ENCODE measurements around the gene WAC.
"Not testable (repeated sequence)": the region's sequence is repeated elsewhere in the genome, so short reads cannot be mapped to it uniquely, and the experiment has no call there.

WAC gene, protein sequence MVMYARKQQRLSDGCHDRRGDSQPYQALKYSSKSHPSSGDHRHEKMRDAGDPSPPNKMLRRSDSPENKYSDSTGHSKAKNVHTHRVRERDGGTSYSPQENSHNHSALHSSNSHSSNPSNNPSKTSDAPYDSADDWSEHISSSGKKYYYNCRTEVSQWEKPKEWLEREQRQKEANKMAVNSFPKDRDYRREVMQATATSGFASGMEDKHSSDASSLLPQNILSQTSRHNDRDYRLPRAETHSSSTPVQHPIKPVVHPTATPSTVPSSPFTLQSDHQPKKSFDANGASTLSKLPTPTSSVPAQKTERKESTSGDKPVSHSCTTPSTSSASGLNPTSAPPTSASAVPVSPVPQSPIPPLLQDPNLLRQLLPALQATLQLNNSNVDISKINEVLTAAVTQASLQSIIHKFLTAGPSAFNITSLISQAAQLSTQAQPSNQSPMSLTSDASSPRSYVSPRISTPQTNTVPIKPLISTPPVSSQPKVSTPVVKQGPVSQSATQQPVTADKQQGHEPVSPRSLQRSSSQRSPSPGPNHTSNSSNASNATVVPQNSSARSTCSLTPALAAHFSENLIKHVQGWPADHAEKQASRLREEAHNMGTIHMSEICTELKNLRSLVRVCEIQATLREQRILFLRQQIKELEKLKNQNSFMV

DNA sequence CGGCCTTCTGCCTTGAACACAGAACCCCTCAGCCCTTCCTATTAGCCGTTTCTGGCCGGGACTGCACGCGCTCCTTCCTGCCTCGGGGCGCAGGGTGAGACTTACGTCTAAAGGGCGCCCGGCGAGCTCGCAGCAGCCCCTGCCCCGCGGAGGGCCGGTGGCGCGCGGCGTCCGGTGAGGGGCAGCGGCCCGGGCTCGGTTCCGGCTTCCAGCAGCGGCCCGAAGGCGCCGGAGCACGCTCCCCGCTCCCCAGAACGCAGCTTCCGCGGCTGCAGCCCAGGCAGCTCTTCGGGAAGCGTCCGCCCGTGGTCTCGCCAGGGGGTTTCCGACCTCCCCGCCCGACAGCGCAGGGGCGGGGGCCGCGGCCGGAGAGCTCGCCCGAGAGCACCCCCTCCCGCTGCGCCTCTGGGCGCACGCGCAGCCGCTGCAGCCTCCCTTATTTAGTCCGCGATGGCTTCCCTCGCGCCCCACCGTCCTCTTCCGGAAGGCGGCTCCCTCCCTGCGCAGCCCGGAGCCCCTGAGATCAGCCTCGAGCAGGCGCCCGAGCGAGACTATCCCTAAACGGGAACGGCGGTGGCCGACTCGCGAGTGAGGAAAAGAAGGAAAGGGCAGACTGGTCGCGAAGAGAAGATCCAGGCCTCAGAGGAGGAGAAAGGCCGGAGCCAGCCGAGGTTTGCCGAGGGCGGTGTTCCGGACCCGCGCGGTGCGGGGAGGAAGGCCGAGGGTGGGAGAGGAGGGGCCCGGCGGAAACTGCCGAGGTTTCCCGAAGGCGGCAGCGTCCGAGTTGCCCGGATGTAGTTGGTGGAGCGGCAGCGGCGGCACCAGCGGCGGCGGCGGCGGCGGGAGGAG lies at the start of gene WAC:
Gene WAC, plus strand, starts transcription at position 782 of the 849 bp plus-strand sequence. CDS start 462 bp downstream, outside the sequence.
- DNase-seq = peak; percentile 92 to 97

DNA sequence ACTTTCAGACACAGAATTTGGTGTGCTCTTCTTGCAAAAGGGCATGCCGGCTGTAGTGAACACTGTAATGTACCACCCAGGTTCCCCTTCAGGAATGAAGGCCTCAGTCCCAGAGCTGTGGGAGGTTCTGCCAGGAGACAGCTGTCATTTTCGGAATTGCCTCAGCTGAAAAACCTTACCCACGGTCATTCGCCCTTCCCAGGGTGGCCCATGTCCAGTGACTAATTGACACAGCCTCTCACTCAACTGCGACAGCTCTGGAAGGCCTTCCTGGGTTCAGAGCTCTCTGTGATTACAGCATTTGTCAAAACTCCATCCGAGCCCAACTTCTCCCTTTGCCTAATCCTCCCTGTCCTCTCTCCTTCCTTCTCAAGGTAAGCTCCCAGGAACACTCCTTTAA lies 43.7 kb upstream of the WAC start:
- DNase-seq = peak; percentile 20 to 35

DNA sequence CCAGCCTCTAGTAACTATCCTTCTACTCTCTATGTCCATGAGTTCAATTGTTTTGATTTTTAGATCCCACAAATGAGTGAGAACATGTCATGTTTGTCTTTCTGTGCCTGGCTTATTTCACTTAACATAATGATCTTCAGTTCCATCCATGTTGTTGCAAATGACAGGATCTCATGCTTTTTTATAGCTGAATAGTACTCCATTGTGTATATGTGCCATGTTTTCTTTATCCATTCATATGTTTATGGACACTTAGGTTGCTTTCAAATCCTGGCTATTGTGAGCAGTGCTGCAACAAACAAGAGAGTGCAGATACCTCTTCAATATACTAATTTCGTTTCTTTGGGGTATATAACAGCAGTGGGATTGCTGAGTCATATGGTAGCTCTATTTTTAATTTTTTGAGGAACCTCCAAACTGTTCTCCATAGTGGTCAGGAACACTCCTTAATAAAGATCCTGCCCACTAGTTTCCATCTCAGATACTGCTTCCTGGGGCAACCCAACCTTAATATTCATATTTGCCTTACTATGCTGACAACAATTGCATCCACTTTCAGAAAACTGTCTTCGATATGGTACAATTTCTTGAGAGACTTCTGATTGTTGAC lies 42.6 kb upstream of the WAC start:
- DNase-seq = peak; percentile 30 to 31

DNA sequence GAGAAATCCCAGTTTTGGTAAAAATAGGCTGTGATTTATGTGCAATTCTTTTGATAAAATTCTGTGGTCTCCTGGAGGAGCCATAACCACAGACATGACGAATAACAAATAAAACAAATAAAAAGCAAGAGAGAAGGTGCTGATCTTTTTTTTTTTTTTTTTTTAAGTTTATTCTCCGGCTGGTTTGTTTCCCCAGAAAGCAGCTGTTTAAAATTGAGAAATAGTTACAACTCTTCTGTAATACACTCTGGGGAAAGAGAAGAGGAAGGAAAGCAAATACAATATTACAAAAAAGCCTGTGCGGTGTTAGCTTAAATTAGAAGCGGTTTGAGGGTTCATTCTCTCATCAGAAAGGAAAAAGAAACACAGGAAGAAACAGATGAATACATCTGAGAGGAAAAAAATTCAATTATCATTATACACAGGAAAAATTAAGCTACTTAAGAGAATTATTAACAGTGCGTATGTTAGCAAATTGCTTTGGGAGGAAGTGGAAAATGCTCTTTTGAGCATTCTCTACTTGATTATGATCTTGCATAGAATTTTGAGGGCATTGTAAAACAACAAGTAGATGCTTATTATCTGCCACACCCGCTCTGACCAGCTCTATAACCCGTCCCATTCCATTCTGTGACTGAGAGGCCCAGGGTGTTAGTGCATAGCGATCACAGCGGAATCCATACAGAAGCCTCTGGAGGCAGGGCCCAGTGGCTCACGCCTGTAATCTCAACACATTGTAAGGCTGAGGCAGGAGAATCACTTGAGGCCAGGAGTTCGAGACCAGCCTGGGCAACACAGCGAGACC lies 40.6 kb upstream of the WAC start:
- DNase-seq = peak; percentile 78 to 81

DNA sequence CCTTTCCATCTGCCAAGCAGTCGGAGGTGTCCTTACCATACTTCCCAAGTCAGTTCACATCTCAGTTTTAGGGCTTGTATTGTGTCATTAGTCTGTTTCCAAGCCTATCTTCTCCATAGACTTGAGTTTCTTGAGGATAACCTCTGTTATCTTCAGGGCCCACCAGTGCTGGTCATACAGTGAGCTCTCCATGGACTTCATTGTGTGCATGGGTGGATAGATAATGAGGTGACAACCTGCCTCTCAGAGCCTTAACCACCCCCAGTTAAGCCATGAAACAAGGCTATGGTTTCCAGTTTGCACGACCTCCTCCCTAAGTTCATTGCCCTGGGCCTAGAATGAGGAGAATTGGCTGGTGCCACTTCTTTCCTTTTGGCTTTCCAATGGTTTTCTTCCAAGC lies 38.5 kb upstream of the WAC start:
- no peak for DNase-seq

DNA sequence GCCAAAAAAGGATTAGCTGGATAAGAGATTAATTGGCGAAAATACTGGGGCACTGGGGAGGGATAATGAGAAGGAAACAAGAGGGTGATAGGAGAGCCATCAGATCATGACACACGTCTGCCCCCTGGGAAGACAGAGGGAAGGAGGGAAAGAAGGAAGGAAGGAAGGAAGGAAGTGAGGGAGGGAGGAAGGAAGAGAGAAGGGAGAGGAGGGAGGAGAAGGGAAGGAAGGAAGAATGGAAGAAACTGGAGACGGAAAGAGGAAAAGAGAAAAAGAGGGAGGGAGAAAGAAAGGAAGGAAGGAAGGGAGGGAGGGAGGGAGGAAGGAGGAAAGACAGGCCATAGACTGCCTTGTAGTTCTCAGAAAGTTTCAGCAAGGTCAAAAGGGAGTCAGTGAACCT lies 37.8 kb upstream of the WAC start:
- no peak for DNase-seq

DNA sequence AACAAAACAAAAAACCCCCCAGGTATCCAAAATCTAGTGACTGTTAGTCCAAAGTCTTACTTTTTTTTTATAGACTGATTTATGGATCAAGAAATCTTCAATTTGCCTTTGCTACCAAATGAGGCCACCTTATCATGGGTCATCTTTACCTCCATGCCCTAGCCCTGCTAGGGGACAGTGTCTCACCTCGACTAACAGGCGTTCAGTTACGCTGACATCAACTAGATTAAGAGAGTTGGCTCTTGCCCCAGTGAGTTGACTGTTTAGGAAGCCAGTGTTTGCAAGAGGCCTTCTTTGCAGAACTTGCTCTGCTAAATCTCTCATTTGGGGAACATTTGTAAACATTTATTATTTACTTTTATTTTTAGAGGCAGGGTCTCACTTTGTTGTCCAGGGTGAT lies 36.9 kb upstream of the WAC start:
- no peak for DNase-seq

DNA sequence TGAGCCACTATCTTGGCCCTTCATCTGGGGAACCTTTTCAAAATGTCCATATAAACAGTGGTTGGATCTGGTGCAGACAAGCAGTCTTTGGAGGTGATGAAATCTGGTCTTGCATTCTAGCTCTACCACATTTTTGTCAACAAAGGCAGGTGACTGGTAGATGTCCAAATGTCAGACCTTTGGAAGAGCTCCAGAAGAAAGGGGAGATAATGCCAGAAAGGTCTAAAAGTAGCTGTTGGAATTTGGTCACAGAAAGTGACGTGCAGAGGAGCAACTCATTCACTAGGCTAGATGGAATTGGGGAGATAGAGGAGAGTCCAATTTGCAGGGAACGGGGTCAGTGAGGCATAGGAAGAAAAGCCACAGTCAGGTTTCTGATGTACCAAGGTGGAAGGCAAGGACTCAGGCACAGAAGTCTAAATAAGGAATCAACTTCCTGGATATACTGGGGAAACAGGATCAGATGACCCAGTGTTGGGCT lies 36.4 kb upstream of the WAC start:
- no peak for DNase-seq

DNA sequence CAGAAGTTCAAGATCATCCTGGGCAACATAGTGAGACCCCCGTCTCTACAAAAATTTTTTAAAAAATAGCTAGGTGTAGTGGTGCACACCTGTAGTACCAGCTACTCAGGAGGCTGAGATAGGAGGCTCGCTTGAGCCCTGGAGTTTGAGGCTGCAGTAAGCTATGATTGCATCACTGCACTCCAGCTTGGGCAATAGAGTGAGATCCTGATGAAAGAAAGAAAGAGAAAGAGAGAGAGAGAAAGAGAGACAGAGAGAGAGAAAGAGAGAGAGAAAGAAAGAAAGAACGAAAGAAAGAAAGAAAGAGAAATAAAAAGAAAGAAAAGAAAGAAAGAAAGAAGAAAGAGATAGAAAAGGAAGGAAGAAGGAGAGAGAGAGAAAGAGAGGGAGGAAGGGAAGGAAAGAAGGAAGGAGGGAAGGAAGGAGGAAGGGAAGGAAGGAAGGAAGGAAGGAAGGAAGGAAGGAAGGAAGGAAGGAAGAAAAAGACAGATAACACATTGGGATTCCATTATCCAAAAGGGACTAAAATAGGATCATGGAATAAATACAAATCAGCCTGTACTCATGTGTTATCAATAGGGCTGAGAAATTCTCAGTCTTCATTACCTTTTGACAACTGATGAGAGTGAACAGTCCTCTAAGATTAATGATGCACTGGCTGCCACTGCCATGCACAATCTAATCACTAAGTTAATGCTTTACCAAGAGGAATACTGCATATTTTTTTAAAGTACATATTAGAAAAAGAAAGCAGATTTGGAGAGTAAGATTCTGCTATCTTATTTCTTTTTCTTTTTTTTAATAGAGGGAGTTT lies 35.4 kb upstream of the WAC start:
- no peak for DNase-seq

DNA sequence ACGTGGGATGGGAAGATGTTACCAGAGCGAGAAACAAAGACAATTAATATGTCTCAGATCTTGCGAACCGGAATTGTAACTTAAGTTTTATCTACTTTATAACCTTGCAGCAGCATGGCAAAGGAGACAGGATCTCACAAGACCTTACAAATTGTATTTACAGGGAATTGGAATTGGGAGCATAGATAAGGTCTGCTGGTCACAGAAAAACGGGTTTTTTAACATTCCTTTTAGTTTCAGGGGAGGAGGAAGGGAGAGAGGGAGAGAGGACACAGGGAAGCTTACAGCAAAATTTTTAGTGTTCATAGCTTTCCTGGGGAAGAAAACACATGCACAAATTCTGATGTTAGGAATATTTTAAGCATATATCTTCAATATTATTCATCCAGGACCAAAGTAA lies 32.7 kb upstream of the WAC start:
- not testable (repeated sequence) for DNase-seq

DNA sequence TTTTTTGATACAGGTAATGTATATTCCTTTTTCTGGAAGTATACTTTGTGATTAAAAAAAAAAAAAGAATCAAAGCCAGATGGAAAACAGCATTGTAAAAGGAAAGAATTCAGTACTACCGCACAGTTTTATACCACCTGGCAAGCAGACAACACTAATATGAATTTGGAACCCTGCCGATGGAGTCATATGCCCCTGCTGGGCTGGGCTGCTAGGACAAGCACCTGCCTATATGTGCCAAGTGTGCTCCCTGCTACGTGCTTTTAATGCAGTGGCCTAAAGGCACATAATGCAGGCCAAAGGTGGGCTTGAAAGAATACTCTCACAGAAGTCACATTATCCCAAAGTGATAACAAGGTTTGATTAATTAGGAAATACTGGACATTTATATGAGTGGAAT lies 29.8 kb upstream of the WAC start:
- no peak for DNase-seq

DNA sequence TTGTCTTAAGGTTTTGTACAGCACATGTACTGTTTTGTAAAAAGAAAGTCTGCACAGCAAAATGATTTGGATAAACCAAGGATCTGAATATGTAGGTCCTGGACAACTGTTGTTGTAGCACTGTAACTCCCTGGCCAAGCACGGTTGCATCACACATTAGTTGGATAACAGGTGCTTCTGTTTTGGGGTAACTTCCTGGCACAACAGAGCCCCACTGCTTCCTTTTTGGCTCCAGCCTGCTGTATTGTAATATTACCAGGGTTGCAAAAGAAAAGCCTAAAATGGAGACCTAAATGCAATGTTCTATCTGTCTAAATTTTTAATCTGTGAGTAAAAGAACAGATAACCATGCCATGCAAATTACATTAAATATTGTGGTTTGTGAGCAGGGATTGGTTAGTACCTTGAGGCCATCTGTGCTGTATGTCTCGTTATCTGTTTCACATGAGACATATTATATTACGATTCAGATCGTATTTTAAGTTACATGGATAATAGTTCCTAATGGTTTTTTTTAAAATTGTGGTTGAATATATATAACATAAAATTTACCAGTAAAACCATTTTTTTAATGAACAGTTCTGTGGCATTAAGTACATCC lies 27.5 kb upstream of the WAC start:
- no peak for DNase-seq

DNA sequence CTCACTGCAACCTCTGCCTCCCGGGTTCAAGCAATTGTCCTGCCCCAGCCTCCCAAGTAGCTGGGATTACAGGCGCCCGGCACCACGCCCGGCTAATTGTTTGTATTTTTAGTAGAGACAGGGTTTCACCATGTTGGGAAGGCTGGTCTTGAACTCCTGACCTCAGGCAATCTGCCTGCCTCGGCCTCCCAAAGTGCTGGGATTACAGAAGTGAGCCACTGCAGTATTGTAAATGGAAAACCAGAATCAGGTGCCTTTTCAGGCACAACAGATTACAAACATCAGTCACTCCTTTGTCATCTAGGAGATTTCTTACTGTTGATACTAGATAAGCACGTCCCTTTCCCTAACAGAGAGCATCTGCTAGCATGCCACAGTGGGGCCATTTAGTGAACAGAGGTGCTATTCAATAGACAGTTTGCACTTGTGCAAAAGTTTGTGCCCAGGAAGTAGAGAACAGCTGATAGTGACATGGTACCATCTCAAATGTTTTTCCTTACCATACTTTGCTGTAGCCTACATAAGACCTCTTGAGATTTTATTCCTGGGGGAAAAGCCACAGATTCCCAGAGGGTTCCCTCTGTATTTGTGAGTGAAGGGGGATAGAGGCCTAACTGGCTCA lies 24.5 kb upstream of the WAC start:
- no peak for DNase-seq

DNA sequence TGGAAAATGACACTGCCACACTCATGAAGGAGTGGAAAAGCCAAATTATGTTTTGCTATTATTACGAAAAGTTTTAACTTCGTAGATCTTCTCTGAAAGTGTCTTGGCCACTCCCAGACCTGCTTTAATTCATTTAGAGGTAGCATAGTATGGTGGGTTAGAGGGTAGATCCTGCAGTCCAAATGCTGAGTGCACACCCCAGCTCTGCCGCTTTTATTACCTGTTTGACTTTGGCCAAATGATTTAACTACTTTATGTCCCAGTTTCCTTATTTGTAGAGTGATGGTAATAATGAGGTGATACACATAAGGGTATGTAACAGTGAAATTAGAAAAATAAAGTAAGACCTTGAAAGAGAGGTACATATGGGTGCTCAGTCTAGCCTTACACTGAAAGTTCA lies 23.6 kb upstream of the WAC start:
- DNase-seq = no peak

DNA sequence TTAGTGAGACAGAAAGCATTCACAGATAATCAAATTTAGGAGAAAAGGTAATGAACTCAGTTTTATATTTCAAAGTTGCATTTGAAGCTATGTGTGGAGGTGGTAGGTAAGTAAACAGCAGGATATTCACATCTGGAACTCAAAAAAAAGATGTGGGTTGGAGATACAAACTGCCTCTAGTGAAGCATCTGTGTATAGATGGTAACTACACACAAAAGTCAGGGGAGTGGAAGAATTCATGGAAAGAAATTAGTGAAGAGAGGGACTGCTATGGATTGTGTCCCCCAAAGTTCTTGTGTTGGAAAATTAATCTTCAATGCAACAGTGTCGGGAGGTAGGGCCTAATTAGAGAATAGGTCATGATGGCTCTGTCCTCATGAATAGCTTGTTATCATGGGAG lies 18.3 kb upstream of the WAC start:
- DNase-seq = no peak

DNA sequence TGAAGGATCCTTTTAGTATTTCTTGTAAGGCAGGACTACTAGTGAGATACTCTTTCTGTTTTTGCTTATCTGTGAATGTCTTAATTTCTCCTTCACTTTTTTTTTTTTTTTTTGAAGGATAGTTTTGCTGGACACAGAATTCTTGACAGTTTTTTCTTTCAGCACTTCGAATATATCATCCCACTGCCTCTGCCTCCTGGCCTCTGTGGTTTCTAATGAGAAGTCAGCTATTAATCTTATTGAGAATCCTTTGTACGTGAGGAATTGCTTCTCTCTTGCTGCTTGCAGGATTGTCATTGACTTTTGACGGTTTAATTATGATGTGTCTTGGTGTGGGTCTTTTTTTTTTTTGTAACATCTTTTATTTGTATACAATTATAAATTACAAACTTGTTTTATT lies 12.6 kb upstream of the WAC start:
- DNase-seq = no peak

DNA sequence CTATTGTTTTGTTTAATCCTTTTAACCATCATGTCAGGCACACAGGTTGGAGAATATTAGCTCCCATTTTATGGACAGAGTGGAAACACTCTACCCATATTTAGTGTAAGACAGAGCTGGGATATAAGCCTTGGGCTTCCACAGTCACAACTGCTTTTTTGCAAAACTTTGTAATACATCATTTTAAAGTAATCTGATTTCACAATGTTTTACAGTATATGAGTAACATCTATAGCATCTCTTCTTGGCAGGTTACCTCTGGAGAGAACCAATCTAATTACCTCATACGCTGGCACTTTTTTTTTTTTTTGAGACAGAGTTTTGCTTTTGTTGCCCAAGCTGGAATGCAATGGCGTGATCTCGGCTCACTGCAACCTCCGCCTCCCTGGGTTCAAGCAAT lies 12.1 kb upstream of the WAC start:
- not testable (repeated sequence) for DNase-seq

DNA sequence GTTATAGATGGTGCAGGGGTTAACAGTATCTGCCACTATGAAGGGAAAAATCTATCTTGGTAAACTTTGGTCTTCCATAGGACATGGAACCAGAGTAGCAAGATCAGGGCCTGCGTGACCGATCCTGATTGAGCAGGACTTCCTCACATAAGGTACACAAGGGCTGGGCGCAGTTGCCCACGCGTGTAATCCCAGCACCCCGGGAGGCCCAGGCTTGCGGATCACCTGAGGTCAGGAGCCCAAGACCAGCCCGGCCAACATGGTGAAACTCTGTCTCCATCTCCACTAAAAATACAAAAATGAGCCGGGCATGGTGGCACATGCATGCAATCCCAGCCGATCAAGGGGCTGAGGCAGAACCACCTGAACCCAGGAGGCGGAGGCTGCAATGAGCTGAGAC lies 11.0 kb upstream of the WAC start:
- not testable (repeated sequence) for DNase-seq

DNA sequence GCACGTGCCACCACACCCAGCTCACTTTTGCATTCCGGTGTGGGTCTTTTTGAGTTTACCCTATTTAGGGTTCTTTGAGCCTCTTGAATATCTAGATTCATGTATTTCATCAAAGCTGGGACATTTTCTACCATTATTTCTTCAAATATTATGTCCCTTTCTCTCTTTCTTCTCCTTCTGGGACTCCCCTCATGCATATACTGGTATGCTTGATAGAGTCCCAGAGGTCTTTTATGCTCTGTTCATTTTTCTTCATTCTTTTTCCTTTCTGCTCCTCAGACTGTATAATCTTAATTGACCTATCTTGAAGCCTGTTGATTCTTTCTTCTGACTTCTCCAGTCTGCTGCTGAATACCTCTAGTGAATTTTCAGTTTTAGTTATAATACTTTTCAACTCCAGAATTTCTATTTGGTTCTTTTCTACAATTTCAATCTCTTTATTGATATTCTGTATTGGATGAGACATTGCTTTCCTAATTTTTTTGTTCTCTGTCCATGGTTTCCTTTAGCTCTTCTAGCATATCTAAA lies 9.1 kb upstream of the WAC start:
- DNase-seq = no peak

DNA sequence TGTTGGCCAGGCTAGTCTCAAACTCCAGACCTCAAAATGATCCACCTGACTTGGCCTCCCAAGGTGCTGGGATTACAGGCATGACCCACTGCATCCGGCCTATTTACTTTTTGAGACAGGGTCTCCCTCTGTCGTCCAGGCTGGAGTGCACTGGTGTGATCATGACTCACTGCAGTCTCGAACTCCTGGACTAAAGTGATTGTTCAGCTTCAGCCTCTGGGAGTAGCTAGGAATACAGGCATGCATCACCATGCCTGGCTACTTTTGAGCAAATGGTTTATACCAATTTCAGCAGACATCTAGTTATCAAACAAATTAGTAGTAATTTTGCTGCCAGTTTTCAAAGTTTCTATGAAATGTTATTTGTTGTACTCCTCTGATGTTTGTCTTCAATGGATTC lies 2.2 kb upstream of the WAC start:
- no peak for DNase-seq
